ENCODE measurements around the gene ZNF830. TPM values are rescaled to one million over a fixed set of nuclear protein-coding genes. Genes with fewer than 3 reads are reported as not detected.

The ZNF830 gene
- total RNA-seq, 2 experiments from 2014 or later, result 24.4 to 25.0 TPM

DNA sequence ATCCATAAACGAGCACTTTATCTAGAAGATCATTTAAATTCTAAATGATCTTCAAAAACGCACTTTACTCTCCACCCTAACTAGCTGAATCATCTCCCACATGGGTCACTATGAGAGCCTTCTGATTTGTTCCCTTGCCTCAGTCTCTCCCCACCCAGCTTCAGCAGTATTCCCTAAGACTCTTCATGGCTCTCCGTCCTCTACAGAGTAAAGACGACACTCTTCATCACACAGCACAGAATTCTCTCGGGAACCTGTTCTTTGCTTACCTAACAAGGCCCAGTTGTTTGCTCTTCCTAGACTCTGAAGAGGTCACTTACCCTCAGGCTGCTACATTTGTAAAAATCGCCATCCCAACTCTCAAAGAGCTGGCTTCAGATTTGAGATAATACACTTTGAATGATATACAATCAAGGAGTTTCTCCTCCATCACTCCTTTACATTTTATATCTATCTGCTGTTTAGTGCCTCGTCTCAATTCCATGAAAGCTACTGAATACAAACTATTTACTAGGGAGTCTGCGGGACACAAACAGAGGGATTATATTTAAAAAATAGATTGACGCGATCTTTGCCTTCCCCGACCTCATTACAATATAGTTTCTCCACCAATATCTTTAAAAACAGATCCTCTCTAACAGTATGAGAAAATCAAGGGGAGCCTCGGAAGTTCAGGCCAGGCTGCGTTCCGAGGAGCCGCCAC is 18.5 kb downstream of the ZNF830 start:
- peaks cover 46% of the 10 kb centered on the region for H3K4me1 Mint-ChIP-seq
- ChIA-PET POLR2A (no interaction called here), CTCF (interaction anchor here (1.5 to 3.0 kb wide), 5 partner anchors 11 to 140 kb away, joined by 4 to 12 read pairs (median 8); partner anchors contain the start of gene RAD51D)
- no peak for DNase-seq
- peaks cover 7% of the 10 kb centered on the region for H3K36me3 Mint-ChIP-seq (ENCODE audit: low read depth)
- peak overlapping the region; percentile 86 for H3K4me3 Mint-ChIP-seq
- H3K27me3 Mint-ChIP-seq, result no peaks in the 10 kb centered on the region
- H3K27ac Mint-ChIP-seq, result peak overlapping the region; percentile 97
- no peaks in the 10 kb centered on the region for H3K9me3 Mint-ChIP-seq

DNA sequence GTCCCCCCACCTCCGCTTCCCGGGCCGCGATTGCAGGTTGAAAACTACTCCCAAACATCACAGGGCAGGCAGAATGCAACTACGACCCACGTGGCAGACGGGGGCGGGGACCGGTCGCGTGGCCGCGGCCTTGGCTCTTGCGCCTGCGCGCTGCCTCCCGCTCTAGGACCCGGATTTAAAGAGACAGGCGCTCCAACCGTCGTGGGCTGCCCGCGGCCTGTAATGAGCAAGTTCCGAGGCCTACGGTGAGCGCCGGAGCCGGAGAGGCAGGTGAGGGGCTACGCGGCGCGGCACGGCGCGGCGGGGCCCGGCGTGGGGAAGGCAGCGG is 19.0 kb downstream of the ZNF830 start, which contains the start of gene LIG3:
LIG3 (plus strand) TSS at position 160 of the 328 bp plus-strand sequence. CDS start 2,494 bp downstream, outside the sequence.
- peak; percentile 94 for DNase-seq
- H3K36me3 Mint-ChIP-seq (ENCODE audit: low read depth), result peaks cover 7% of the 10 kb centered on the region
- H3K27me3 Mint-ChIP-seq, result no peaks in the 10 kb centered on the region
- peak within 1 kb of the TSS; percentile 97 for H3K27ac Mint-ChIP-seq
- ChIA-PET CTCF (interaction anchor here (1.0 to 3.0 kb wide), 6 partner anchors 11 to 139 kb away, joined by 4 to 12 read pairs (median 7); partner anchors contain the start of genes RAD51D and RFFL), POLR2A (no interaction called here)
- H3K9me3 Mint-ChIP-seq, result no peaks in the 10 kb centered on the region
- peaks cover 41% of the 10 kb centered on the region for H3K4me1 Mint-ChIP-seq
- H3K4me3 Mint-ChIP-seq, result peak within 1 kb of the TSS; percentile 87

DNA sequence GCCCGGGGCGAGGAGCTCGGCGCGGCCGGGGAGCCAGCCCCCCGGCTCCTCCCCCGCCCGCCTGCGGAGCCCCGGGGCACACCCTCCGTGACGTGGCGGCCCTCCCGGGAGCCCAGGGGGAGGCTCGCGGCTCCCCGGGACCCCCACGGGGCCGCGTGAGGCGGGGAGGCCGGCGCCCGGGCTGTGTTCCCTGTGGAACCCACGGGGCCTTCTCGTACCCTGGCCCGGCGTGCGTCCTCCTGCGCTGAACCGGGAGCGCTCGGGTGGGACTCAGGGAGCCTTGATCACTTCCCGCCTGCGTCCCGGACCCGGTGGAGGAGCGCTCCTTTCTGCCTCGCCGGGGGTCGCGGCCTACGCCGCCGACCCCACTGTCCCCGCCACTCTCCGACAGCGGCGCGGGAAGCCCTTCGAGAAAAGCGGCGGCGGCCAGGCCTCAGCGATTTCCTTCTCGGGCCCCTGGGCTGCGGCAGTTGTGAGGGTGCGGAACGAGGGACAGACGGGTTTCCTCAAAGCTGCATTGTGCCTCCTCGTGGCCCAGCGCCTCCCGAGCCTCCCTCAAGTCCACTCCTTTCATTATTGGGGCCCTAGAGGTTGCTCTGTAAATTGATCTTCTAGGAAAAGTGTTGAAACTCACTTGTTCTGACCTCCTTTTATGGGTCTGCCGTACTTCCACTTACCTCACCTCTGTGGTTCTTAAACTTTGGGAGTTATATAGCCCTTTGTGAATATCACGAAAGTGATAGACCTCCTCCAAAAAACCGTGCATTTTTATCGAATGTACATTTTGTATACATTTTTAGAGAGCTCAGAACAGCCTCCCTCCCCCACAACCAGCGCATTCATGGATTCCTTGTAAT is 19.6 kb downstream of the ZNF830 start:
- H3K4me3 Mint-ChIP-seq, result peak overlapping the region; percentile 87
- peak; percentile 81 for DNase-seq
- peaks cover 7% of the 10 kb centered on the region for H3K36me3 Mint-ChIP-seq (ENCODE audit: low read depth)
- peak overlapping the region; percentile 97 for H3K27ac Mint-ChIP-seq
- ChIA-PET CTCF (interaction anchor here (1.0 to 3.0 kb wide), 11 partner anchors 10 to 161 kb away, joined by 3 to 12 read pairs (median 5); partner anchors contain the start of genes NLE1, RAD51D and RFFL), POLR2A (no interaction called here)
- H3K27me3 Mint-ChIP-seq, result no peaks in the 10 kb centered on the region
- peaks cover 39% of the 10 kb centered on the region for H3K4me1 Mint-ChIP-seq
- H3K9me3 Mint-ChIP-seq, result no peaks in the 10 kb centered on the region

DNA sequence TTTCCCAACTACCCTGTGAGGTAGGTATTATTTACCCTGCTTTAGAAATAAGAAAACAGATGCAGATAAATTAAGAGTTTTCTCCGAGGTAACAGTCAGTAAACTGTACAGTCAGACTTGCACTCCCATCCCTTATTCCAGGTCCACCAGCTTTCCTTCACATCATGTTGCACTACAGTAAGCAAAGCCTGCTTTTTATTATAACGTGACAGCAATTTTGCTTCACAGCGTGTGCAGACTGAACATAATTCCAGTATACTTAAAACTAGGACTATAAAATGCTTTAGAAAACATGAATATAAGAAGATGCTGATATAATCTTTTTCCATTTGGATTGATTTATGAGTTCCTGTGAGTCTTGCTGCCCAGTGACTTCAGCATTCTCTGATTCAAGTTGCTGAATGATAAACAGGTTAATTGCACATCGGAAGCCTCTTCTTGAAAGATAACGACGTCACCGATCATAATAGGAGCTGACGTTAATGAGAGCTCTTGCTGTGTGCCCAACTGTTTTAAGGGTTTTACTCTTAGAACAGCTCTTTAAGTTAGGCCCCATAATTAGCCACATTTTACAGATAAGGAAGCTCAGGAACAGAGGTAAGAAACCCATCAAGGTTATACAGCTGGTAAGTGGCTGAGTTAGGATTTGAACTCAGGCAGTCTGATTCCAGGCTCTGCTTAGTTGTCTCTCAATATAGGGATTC is 20.4 kb downstream of the ZNF830 start:
- Mint-ChIP-seq H3K4me3 (peak overlapping the region; percentile 87), H3K36me3 (ENCODE audit: low read depth) (peaks cover 8% of the 10 kb centered on the region), H3K9me3 (no peaks in the 10 kb centered on the region), H3K27ac (peak overlapping the region; percentile 97), H3K4me1 (peaks cover 39% of the 10 kb centered on the region), H3K27me3 (no peaks in the 10 kb centered on the region)
- ChIA-PET CTCF (interaction anchor here (0.8 to 3.0 kb wide), 12 partner anchors 9 to 160 kb away, joined by 3 to 12 read pairs (median 4); partner anchors contain the start of genes NLE1, RAD51D and RFFL), POLR2A (no interaction called here)
- no peak for DNase-seq

DNA sequence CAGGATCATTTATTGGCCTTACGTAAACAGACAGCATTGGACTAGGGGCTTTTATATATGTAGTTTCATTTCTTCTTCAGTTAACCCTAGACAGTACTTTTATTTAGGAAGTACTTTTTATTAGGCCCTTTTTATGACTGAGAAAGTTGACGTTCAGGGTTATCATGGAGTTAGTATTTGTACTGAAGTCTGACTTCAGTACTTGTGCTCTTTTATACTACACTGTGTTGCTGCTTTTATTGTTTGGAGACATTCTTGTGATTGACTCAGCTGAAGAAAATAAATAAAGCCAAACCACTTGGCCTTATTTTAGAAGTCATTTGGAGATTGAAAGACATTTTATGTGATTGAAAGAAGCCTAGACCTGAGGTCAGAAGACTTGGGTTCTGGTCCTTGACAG is 25.9 kb downstream of the ZNF830 start:
- DNase-seq, result no peak
- H3K36me3 Mint-ChIP-seq (ENCODE audit: low read depth), result peaks cover 35% of the 10 kb centered on the region
- no peaks in the 10 kb centered on the region for H3K9me3 Mint-ChIP-seq
- H3K4me1 Mint-ChIP-seq, result peaks cover 27% of the 10 kb centered on the region
- POLR2A ChIA-PET, result no interaction called here
- no peaks in the 10 kb centered on the region for H3K27me3 Mint-ChIP-seq
- CTCF ChIA-PET, result no interaction called here
- H3K4me3 Mint-ChIP-seq, result no peak overlapping the region
- H3K27ac Mint-ChIP-seq, result no peak overlapping the region

DNA sequence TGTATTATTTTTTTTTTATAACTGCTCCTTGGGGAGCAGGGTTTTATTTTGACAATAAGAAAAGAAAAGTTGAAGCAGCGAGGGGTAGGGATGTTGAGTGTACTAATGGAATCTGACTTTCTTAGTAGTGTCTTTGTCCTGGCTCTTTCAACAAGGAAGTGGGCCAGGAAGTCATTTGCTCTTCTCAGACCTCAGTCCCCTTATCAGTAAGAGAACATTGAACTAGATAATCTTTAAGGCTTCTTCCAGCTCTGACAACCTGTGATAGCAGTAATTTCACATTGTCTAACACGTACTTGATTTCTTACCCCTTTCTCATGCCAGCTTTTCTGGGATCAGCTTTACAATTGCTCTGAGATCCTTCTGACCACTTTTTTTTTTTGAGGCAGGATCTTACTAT is 27.3 kb downstream of the ZNF830 start:
- Mint-ChIP-seq H3K27ac (no peak overlapping the region), H3K36me3 (ENCODE audit: low read depth) (peaks cover 47% of the 10 kb centered on the region), H3K27me3 (no peaks in the 10 kb centered on the region), H3K4me1 (peaks cover 29% of the 10 kb centered on the region), H3K9me3 (no peaks in the 10 kb centered on the region), H3K4me3 (no peak overlapping the region)
- ChIA-PET CTCF (interaction anchor here (1.0 kb wide), 1 partner anchor 123 kb away, joined by 3 read pairs; no protein-coding TSS in a partner anchor), POLR2A (no interaction called here)
- no peak for DNase-seq

DNA sequence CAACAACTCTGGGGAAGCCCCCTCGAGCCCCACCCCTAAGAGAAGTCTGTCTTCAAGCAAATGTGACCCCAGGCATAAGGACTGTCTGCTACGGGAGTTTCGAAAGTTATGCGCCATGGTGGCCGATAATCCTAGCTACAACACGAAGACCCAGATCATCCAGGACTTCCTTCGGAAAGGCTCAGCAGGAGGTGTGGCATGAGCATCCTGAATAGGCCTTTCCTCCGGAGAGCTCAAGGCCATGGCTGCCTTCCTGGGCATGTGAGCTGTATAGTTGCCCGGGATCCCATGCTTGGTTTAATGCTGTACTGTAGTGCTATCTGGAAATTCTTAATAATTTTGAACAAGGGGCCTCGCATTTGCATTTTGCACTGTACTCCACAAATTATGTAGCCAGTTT is 28.1 kb downstream of the ZNF830 start:
- Mint-ChIP-seq H3K9me3 (no peaks in the 10 kb centered on the region), H3K27ac (no peak overlapping the region), H3K4me3 (no peak overlapping the region), H3K4me1 (peaks cover 26% of the 10 kb centered on the region), H3K27me3 (no peaks in the 10 kb centered on the region), H3K36me3 (ENCODE audit: low read depth) (peaks cover 47% of the 10 kb centered on the region)
- ChIA-PET CTCF (interaction anchor here (0.6 kb wide), 1 partner anchor 13 kb away, joined by 4 read pairs; no protein-coding TSS in a partner anchor), POLR2A (no interaction called here)
- DNase-seq, result no peak

DNA sequence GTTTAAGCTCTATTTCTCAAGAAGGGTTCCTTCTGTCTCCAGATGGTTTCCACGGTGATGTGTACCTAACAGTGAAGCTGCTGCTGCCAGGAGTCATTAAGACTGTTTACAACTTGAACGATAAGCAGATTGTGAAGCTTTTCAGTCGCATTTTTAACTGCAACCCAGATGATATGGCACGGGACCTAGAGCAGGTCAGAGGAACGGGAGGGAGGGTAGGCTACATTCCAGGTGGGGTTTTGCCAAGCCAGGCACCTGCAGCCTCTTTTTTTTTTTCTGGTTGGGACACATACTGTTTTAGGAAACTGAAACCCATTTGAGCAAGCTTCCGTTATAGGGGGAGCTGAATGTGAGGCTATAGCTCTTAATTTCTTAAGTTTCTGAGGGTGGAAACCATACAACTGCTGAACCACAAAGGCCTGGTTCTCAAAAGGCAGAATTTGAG is 29.6 kb downstream of the ZNF830 start:
- Mint-ChIP-seq H3K27me3 (no peaks in the 10 kb centered on the region), H3K4me1 (peaks cover 26% of the 10 kb centered on the region), H3K9me3 (no peaks in the 10 kb centered on the region), H3K27ac (no peak overlapping the region), H3K36me3 (ENCODE audit: low read depth) (peaks cover 54% of the 10 kb centered on the region), H3K4me3 (no peak overlapping the region)
- ChIA-PET CTCF (interaction anchor here (0.6 to 2.8 kb wide), 7 partner anchors 10 to 449 kb away, joined by 3 to 14 read pairs (median 3); partner anchors contain the start of gene LIG3), POLR2A (interaction anchor here (0.6 kb wide), 1 partner anchor 95 kb away, joined by 3 read pairs; no protein-coding TSS in a partner anchor)
- no peak for DNase-seq

DNA sequence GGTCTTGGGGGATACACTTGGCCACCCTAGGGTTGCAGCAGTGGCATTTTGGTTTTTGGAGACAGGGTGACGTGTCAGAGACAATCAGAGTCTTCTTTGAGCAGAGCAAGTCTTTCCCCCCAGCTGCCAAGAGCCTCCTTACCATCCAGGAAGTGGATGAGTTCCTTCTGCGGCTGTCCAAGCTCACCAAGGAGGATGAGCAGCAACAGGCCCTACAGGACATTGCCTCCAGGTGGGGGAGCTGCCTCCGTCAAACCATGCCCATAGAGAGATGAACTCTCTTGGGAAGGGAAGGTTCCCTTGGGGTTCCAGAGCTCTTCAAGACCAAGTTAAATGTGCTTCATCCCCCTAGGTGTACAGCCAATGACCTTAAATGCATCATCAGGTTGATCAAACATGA is 30.3 kb downstream of the ZNF830 start:
- peaks cover 54% of the 10 kb centered on the region for H3K36me3 Mint-ChIP-seq (ENCODE audit: low read depth)
- DNase-seq, result no peak
- H3K4me1 Mint-ChIP-seq, result peaks cover 26% of the 10 kb centered on the region
- no peaks in the 10 kb centered on the region for H3K9me3 Mint-ChIP-seq
- POLR2A ChIA-PET, result interaction anchor here (0.6 kb wide), 1 partner anchor 95 kb away, joined by 3 read pairs; no protein-coding TSS in a partner anchor
- no peak overlapping the region for H3K4me3 Mint-ChIP-seq
- H3K27ac Mint-ChIP-seq, result no peak overlapping the region
- CTCF ChIA-PET, result interaction anchor here (0.8 to 2.8 kb wide), 6 partner anchors 9 to 127 kb away, joined by 3 to 14 read pairs (median 5); partner anchors contain the start of gene LIG3
- H3K27me3 Mint-ChIP-seq, result no peaks in the 10 kb centered on the region

DNA sequence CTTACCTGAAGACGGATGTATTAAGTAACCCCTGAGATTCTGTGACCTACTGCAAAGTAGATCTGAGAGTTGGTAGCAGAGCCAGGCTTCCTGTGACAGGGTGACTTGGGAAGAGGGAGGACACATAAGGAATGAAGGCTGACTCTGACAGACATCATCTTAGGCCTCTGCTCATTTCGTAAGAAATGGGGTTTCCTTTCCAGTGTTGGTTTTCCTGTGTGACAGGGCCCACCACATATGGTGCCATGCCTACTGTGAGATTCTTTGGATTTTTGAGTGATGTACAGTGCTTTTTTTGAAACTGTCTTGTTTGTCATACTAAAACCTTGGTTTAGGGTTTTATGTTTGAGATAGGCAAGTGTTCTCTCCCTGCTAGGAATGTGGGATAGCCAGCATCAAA is 31.7 kb downstream of the ZNF830 start:
- H3K36me3 Mint-ChIP-seq (ENCODE audit: low read depth), result peaks cover 51% of the 10 kb centered on the region

DNA sequence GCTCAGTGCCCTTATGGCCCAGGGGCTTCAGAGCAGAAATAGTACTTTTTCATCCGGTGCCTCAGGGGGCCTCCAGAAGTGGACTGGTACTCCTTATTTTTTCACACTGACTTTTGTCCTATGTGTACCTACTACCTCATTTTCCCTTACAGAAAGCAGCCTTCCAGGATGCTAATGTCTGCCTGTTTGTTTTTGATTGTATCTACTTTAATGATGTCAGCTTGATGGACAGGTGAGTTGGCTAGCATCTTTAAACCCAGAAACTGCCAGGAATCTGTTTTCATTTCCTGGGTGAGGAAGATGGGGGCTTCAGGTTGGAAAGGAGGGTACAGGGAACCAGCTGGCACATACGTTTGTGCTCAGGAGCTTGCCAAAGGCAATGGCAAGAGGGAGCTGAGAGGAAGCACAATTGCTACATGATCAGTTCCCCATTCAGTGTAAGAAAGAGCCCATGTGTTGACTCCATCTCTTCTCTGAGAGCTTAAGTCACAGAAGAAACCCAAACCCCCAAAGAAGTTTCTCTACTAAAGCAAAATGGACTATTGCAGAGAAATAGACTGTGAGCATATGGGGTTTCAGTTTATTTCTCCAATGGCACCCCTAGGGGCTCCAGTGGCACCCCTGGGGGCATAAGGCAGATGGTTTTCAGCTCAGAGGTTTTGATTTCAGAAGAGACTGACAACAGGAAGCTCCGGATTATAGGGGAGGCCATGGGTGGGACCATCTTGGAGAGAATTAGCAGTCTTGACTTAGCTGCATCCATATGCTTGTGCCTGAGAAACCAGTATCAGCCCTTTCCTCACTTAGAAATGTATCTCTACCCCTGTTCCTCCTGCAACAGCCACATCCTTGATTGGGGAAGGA is 35.3 kb downstream of the ZNF830 start:
- ChIA-PET POLR2A (no interaction called here), CTCF (interaction anchor here (0.7 to 2.1 kb wide), 7 partner anchors 15 to 123 kb away, joined by 3 to 10 read pairs (median 3); partner anchors contain the start of gene RAD51D)
- Mint-ChIP-seq H3K36me3 (ENCODE audit: low read depth) (peaks cover 42% of the 10 kb centered on the region), H3K9me3 (no peaks in the 10 kb centered on the region), H3K4me3 (no peak overlapping the region), H3K27ac (no peak overlapping the region), H3K4me1 (peaks cover 22% of the 10 kb centered on the region), H3K27me3 (no peaks in the 10 kb centered on the region)
- DNase-seq, result no peak

More for the DNA sequence above, 31.7 kb downstream of the ZNF830 start:
- H3K4me3 Mint-ChIP-seq, result no peak overlapping the region
- H3K9me3 Mint-ChIP-seq, result no peaks in the 10 kb centered on the region
- H3K4me1 Mint-ChIP-seq, result peaks cover 27% of the 10 kb centered on the region
- POLR2A ChIA-PET, result no interaction called here
- CTCF ChIA-PET, result interaction anchor here (0.7 to 2.8 kb wide), 3 partner anchors 11 to 97 kb away, joined by 3 to 14 read pairs (median 8); no protein-coding TSS in a partner anchor
- H3K27me3 Mint-ChIP-seq, result no peaks in the 10 kb centered on the region
- DNase-seq, result no peak
- H3K27ac Mint-ChIP-seq, result no peak overlapping the region

Data from activated CD4-positive, alpha-beta T cell treated with anti-CD3 and anti-CD28 coated beads, Interleukin-2, amount 10 ng/mL, durations not matched to agents 7 days and 5 days (primary cell).